Myometrial cell (primary cell): ENCODE data around the gene SHISA2. TPM values are rescaled to one million over a fixed set of nuclear protein-coding genes. Genes with fewer than 3 reads are reported as not detected.

ENCODE experiments used
- total RNA-seq: library from RNA; depleted of rRNA; stranded (reverse); fragments of >200 nt; gene quantifications from 2 replicates; pipeline ENCODE4 v1.2.3, GENCODE V29; 2015

SHISA2 gene
- total RNA-seq: not detected in 2 replicates

GRCh38 chr13:26051657-26052311 lies at the start of gene SHISA2:
SHISA2 (minus strand) TSS chr13:26052016; CDS start chr13:26050975, 1,041 bp downstream.

Other genes with a start within 250 kb of the SHISA2 start
- gene RNF6, start 170.3 kb upstream of the SHISA2 start, total RNA-seq: 21.1 and 21.6 TPM in 2 replicates
- 17.0 and 19.3 TPM in 2 replicates for gene CDK8, start 202.1 kb upstream of the SHISA2 start, total RNA-seq